Parathyroid adenoma (tissue), 2 donors: Measurements from ENCODE around the gene MBD4.

Experiments
- H2AFZ ChIP-seq: fragments of 300-600 bp; sonication (generic); one replicate; pipeline ENCODE4 v1.7.0; 2017; ENCODE audit warnings: antibody characterized with exemption, mild to moderate bottlenecking
- H3K27ac ChIP-seq: fragments of 300-600 bp; sonication (generic); one replicate; pipeline ENCODE4 v1.7.0; 2017
- H3K27me3 ChIP-seq: fragments of 300-600 bp; sonication (generic); one replicate; pipeline ENCODE4 v1.7.0; 2017; ENCODE audit warnings: low read length; ENCODE audit not compliant: control insufficient read depth, insufficient read depth
- H3K36me3 ChIP-seq: fragments of 300-600 bp; sonication (generic); one replicate; pipeline ENCODE4 v1.7.0; 2017; ENCODE audit warnings: low read length; ENCODE audit not compliant: control insufficient read depth, insufficient read depth
- H3K4me1 ChIP-seq: fragments of 300-600 bp; sonication (generic); one replicate; pipeline ENCODE4 v1.7.0; 2017; ENCODE audit warnings: control low read depth
- H3K4me2 ChIP-seq: fragments of 300-600 bp; sonication (generic); one replicate; pipeline ENCODE4 v1.7.0; 2017; ENCODE audit warnings: low read length
- H3K4me3 ChIP-seq: fragments of 300-600 bp; sonication (generic); one replicate; pipeline ENCODE4 v1.7.0; 2017; ENCODE audit warnings: low read depth, low read length
- H3K79me2 ChIP-seq: fragments of 300-600 bp; sonication (generic); one replicate; pipeline ENCODE4 v1.7.0; 2017; ENCODE audit warnings: control low read depth
- H3K9ac ChIP-seq: fragments of 300-600 bp; sonication (generic); one replicate; pipeline ENCODE4 v1.7.0; 2017; ENCODE audit warnings: mild to moderate bottlenecking
- H3K9me3 ChIP-seq: fragments of 300-600 bp; sonication (generic); one replicate; pipeline ENCODE4 v1.7.0; 2017; ENCODE audit warnings: low read length; ENCODE audit not compliant: control insufficient read depth
- CTCF ChIP-seq: fragments of 300-600 bp; sonication (generic); IDR thresholded peaks from one replicate; pipeline ENCODE4 v1.7.0; 2017; ENCODE audit warnings: antibody characterized with exemption, mild to moderate bottlenecking
- donor health status: primary hyperparathyroidism.

The MBD4 gene

GRCh38 chr3:129460155-129460554 is 20.4 kb upstream of the MBD4 start:
- Histone ChIP-seq H3K4me1 (peaks cover 16% of the 10 kb centered on the region), H3K27me3 (no peaks in the 10 kb centered on the region)
- TF ChIP-seq CTCF: no peak

GRCh38 chr3:129453732-129454131 is 14.0 kb upstream of the MBD4 start:
- no peak overlapping the region for H3K27ac ChIP-seq

More at GRCh38 chr3:129460155-129460554, 20.4 kb upstream of the MBD4 start:
- H3K9ac ChIP-seq: no peak overlapping the region
- no peaks in the 10 kb centered on the region for H3K79me2 ChIP-seq
- H3K9me3 ChIP-seq: no peaks in the 10 kb centered on the region
- H3K36me3 ChIP-seq: no peaks in the 10 kb centered on the region
- no peak overlapping the region for H3K27ac ChIP-seq
- H2AFZ ChIP-seq: no peak overlapping the region
- no peak overlapping the region for H3K4me3 ChIP-seq
- H3K4me2 ChIP-seq: no peak overlapping the region

GRCh38 chr3:129449279-129450115 is 9.7 kb upstream of the MBD4 start:
- Histone ChIP-seq H3K27ac (no peak overlapping the region), H2AFZ (no peak overlapping the region), H3K4me2 (no peak overlapping the region), H3K79me2 (peaks cover 41% of the 10 kb centered on the region), H3K4me3 (no peak overlapping the region), H3K27me3 (no peaks in the 10 kb centered on the region), H3K4me1 (peaks cover 4% of the 10 kb centered on the region), H3K9ac (no peak overlapping the region), H3K36me3 (no peaks in the 10 kb centered on the region), H3K9me3 (no peaks in the 10 kb centered on the region)
- TF ChIP-seq CTCF: no peak

More at GRCh38 chr3:129453732-129454131, 14.0 kb upstream of the MBD4 start:
- no peak overlapping the region for H3K4me3 ChIP-seq
- H3K9ac ChIP-seq: no peak overlapping the region
- TF ChIP-seq CTCF: no peak
- H3K79me2 ChIP-seq: peaks cover 5% of the 10 kb centered on the region
- no peak overlapping the region for H2AFZ ChIP-seq
- no peaks in the 10 kb centered on the region for H3K27me3 ChIP-seq
- no peak overlapping the region for H3K4me2 ChIP-seq
- no peaks in the 10 kb centered on the region for H3K36me3 ChIP-seq
- no peaks in the 10 kb centered on the region for H3K9me3 ChIP-seq
- H3K4me1 ChIP-seq: peaks cover 4% of the 10 kb centered on the region

- Histone ChIP-seq H3K27ac (no peak overlapping the region), H3K4me1 (peaks cover 4% of the 10 kb centered on the region), H3K9me3 (no peaks in the 10 kb centered on the region), H3K27me3 (no peaks in the 10 kb centered on the region), H3K36me3 (no peaks in the 10 kb centered on the region), H3K9ac (no peak overlapping the region), H2AFZ (no peak overlapping the region), H3K4me2 (no peak overlapping the region), H3K4me3 (no peak overlapping the region), H3K79me2 (peaks cover 45% of the 10 kb centered on the region)
- no peak for TF ChIP-seq CTCF
Measured at GRCh38 chr3:129448186-129448895, 8.6 kb upstream of the MBD4 start.
